Osteoblast (primary cell): Measurements from ENCODE around the gene KIAA0825. TPM values are rescaled to one million over a fixed set of nuclear protein-coding genes. Genes with fewer than 3 reads are reported as not detected.

Experiments
- DNase-seq: peaks from one replicate; pipeline ENCODE4 v3.0.0; 2011; ENCODE audit warnings: low spot score, mixed read lengths; ENCODE audit not compliant: insufficient read length; ENCODE audit errors: missing footprints
- H2AFZ ChIP-seq: 2 replicates; pipeline ENCODE4 v1.6.0; 2011; ENCODE audit warnings: mild to moderate bottlenecking, low read length
- H3K27ac ChIP-seq: 2 replicates; pipeline ENCODE4 v1.5.1; 2011; ENCODE audit warnings: mild to moderate bottlenecking, low read depth, low read length, moderate library complexity
- H3K27me3 ChIP-seq: 2 replicates; pipeline ENCODE4 v1.6.0; 2012; ENCODE audit warnings: mild to moderate bottlenecking, control low read depth, inconsistent platforms, low read length, moderate library complexity; ENCODE audit not compliant: insufficient read depth
- H3K36me3 ChIP-seq: 2 replicates; pipeline ENCODE4 v1.5.1; 2011; ENCODE audit warnings: mild to moderate bottlenecking, low read length, control low read depth, moderate library complexity; ENCODE audit not compliant: insufficient read depth
- H3K4me1 ChIP-seq: 2 replicates; pipeline ENCODE4 v1.5.1; 2011; ENCODE audit warnings: mild to moderate bottlenecking, low read length, control low read depth, moderate library complexity; ENCODE audit not compliant: insufficient read depth
- H3K4me2 ChIP-seq: 2 replicates; pipeline ENCODE4 v1.6.0; 2011; ENCODE audit warnings: mild to moderate bottlenecking, low read length; ENCODE audit not compliant: insufficient read depth
- H3K4me3 ChIP-seq: fragments of 200-600 bp; sonication (generic); 3 replicates; pipeline ENCODE4 v1.5.1; 2012; ENCODE audit warnings: mild to moderate bottlenecking, low read length, inconsistent platforms; ENCODE audit not compliant: insufficient read depth
- H3K79me2 ChIP-seq: 2 replicates; pipeline ENCODE4 v1.6.0; 2012; ENCODE audit warnings: mild to moderate bottlenecking, low read length, control low read depth, inconsistent platforms; ENCODE audit not compliant: insufficient read depth
- H3K9me3 ChIP-seq: 2 replicates; pipeline ENCODE4 v1.5.1; 2011; ENCODE audit warnings: low read depth, low read length, control low read depth
- H4K20me1 ChIP-seq: 2 replicates; pipeline ENCODE4 v1.6.0; 2012; ENCODE audit warnings: mild to moderate bottlenecking, low read length, control low read depth; ENCODE audit not compliant: insufficient read depth
- total RNA-seq: library from RNA; depleted of rRNA; stranded (reverse); fragments of >200 nt; gene quantifications from 2 replicates; pipeline ENCODE4 v1.2.3, GENCODE V29; 2012
- TF ChIP-seq, protein P1 (sequence below): IDR thresholded peaks from 2 replicates; pipeline ENCODE4 v1.5.1; 2011; ENCODE audit warnings: mild to moderate bottlenecking, low read depth, low read length, moderate library complexity; ENCODE audit errors: extremely low read depth

KIAA0825 gene
- total RNA-seq, 1 donor: 8.0 TPM

GRCh38 chr5:94217216-94217615, 401.2 kb downstream of the KIAA0825 start:
- Histone ChIP-seq H2AFZ (peak overlapping the region; percentile 45), H3K4me3 (no peak overlapping the region), H3K79me2 (no peaks in the 10 kb centered on the region), H3K36me3 (no peaks in the 10 kb centered on the region), H3K4me2 (peak overlapping the region; percentile 10), H3K4me1 (peaks cover 21% of the 10 kb centered on the region), H4K20me1 (no peaks in the 10 kb centered on the region), H3K27ac (peak overlapping the region; percentile 81), H3K9me3 (no peaks in the 10 kb centered on the region), H3K27me3 (no peaks in the 10 kb centered on the region)
- DNase-seq: no peak
- TF ChIP-seq, protein P1, sequence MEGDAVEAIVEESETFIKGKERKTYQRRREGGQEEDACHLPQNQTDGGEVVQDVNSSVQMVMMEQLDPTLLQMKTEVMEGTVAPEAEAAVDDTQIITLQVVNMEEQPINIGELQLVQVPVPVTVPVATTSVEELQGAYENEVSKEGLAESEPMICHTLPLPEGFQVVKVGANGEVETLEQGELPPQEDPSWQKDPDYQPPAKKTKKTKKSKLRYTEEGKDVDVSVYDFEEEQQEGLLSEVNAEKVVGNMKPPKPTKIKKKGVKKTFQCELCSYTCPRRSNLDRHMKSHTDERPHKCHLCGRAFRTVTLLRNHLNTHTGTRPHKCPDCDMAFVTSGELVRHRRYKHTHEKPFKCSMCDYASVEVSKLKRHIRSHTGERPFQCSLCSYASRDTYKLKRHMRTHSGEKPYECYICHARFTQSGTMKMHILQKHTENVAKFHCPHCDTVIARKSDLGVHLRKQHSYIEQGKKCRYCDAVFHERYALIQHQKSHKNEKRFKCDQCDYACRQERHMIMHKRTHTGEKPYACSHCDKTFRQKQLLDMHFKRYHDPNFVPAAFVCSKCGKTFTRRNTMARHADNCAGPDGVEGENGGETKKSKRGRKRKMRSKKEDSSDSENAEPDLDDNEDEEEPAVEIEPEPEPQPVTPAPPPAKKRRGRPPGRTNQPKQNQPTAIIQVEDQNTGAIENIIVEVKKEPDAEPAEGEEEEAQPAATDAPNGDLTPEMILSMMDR: no peak

- H3K4me1 ChIP-seq: peaks cover 11% of the 10 kb centered on the region
- H4K20me1 ChIP-seq: no peaks in the 10 kb centered on the region
- no peak overlapping the region for H3K4me3 ChIP-seq
- H3K4me2 ChIP-seq: no peak overlapping the region
- no peaks in the 10 kb centered on the region for H3K9me3 ChIP-seq
- DNase-seq: no peak
- no peaks in the 10 kb centered on the region for H3K36me3 ChIP-seq
- no peaks in the 10 kb centered on the region for H3K27me3 ChIP-seq
- H3K79me2 ChIP-seq: no peaks in the 10 kb centered on the region
- TF ChIP-seq, protein P1: no peak
- no peak overlapping the region for H3K27ac ChIP-seq
- no peak overlapping the region for H2AFZ ChIP-seq
Measured at GRCh38 chr5:94212476-94212875, 405.9 kb downstream of the KIAA0825 start.

- no peak overlapping the region for H3K27ac ChIP-seq
- DNase-seq: no peak
- TF ChIP-seq, protein P1: no peak
- no peak overlapping the region for H2AFZ ChIP-seq
- H3K27me3 ChIP-seq: no peaks in the 10 kb centered on the region
- H3K9me3 ChIP-seq: no peaks in the 10 kb centered on the region
- no peaks in the 10 kb centered on the region for H3K4me1 ChIP-seq
- no peaks in the 10 kb centered on the region for H3K36me3 ChIP-seq
- H3K4me3 ChIP-seq: no peak overlapping the region
- H4K20me1 ChIP-seq: no peaks in the 10 kb centered on the region
- no peaks in the 10 kb centered on the region for H3K79me2 ChIP-seq
- no peak overlapping the region for H3K4me2 ChIP-seq
Measured at GRCh38 chr5:94209774-94210355, 408.5 kb downstream of the KIAA0825 start.

DNA sequence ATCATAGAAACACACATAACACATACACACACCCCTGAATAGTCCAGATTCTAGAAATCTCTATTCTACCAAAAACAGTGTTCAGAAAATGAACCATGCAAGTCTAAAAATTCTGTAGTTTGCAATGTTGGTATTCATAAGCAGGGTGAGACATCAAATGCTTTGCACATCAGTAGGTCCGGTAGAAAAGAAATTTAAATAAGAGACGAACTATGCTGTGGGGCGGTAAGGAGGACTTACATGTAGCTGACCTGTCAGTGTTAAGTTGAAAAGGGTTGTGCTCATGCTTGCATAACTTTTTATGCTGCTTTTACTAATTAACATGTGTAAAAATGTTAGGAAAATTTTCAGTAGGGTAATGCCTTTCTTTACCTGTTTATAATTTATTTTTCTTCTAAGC, 409.1 kb downstream of the KIAA0825 start:
- no peaks in the 10 kb centered on the region for H3K27me3 ChIP-seq
- H4K20me1 ChIP-seq: no peaks in the 10 kb centered on the region
- TF ChIP-seq, protein P1: no peak
- H3K4me3 ChIP-seq: no peak overlapping the region
- no peaks in the 10 kb centered on the region for H3K79me2 ChIP-seq
- H3K36me3 ChIP-seq: no peaks in the 10 kb centered on the region
- no peaks in the 10 kb centered on the region for H3K9me3 ChIP-seq
- peak; percentile 3 for DNase-seq
- H3K27ac ChIP-seq: no peak overlapping the region
- H2AFZ ChIP-seq: no peak overlapping the region
- no peak overlapping the region for H3K4me2 ChIP-seq
- H3K4me1 ChIP-seq: no peaks in the 10 kb centered on the region
